PC-9 (cell line): ENCODE measurements around the gene TWNK.

Experiments
- EZH2 ChIP-seq: fragments of 200-600 bp; sonication (generic); IDR thresholded peaks from 2 replicates; pipeline ENCODE4 v1.8.0; 2017; ENCODE audit warnings: antibody characterized with exemption, low read depth
- TF ChIP-seq, protein P1 (sequence below): fragments of 200-600 bp; sonication (generic); conservative IDR thresholded peaks from 2 replicates; pipeline ENCODE4 v1.6.1; 2017; ENCODE audit warnings: mixed run types, antibody characterized with exemption, mild to moderate bottlenecking, moderate library complexity

DNA sequence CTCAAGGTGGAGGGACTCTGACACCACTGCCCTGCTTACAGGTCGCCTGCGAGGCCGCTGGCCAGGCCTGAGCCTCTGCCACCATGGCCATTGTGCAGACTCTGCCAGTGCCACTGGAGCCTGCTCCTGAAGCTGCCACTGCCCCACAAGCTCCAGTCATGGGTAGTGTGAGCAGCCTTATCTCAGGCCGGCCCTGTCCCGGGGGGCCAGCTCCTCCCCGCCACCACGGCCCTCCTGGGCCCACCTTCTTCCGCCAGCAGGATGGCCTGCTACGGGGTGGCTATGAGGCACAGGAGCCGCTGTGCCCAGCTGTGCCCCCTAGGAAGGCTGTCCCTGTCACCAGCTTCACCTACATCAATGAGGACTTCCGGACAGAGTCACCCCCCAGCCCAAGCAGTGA lies 15.1 kb downstream of the TWNK start:
- TF ChIP-seq, protein P1, sequence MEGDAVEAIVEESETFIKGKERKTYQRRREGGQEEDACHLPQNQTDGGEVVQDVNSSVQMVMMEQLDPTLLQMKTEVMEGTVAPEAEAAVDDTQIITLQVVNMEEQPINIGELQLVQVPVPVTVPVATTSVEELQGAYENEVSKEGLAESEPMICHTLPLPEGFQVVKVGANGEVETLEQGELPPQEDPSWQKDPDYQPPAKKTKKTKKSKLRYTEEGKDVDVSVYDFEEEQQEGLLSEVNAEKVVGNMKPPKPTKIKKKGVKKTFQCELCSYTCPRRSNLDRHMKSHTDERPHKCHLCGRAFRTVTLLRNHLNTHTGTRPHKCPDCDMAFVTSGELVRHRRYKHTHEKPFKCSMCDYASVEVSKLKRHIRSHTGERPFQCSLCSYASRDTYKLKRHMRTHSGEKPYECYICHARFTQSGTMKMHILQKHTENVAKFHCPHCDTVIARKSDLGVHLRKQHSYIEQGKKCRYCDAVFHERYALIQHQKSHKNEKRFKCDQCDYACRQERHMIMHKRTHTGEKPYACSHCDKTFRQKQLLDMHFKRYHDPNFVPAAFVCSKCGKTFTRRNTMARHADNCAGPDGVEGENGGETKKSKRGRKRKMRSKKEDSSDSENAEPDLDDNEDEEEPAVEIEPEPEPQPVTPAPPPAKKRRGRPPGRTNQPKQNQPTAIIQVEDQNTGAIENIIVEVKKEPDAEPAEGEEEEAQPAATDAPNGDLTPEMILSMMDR = no peak
- TF ChIP-seq EZH2 = no peak
